HEK293 (cell line): ENCODE measurements around the gene TCHP.

Source experiments
- CTCF ChIA-PET: fragments of 350-600 bp; formaldehyde crosslinking; extraction: SDS; loops from one replicate; lab custom pipeline; 2021; ENCODE audit warnings: antibody characterized with exemption; lab: Yijun Ruan, JAX
- POLR2A ChIA-PET: fragments of 300-600 bp; formaldehyde crosslinking; extraction: SDS; loops from one replicate; lab custom pipeline; 2020; ENCODE audit warnings: antibody characterized with exemption, inconsistent platforms; lab: Yijun Ruan, JAX
- H3K27ac ChIP-seq: fragments of 200-500 bp; sonication (Bioruptor generic); 2 replicates; pipeline ENCODE4 v1.5.1; 2014; ENCODE audit warnings: low read depth, low read length, control low read depth, inconsistent platforms; ENCODE audit errors: extremely low read depth
- H3K36me3 ChIP-seq, 2 experiments: fragments of 200-500 bp in 1 of 2; sonication (Bioruptor generic) in 1 of 2; 1 replicate in 1 of 2; 2 replicates in 1 of 2; pipeline ENCODE4 v1.5.1; 2014 to 2017; ENCODE audit warnings: inconsistent platforms in 2 of 2, low read length in 2 of 2; ENCODE audit not compliant: control insufficient read depth in 2 of 2, insufficient read depth in 1 of 2
- H3K4me1 ChIP-seq: fragments of 200-500 bp; sonication (Bioruptor generic); 2 replicates; pipeline ENCODE4 v1.5.1; 2014; ENCODE audit warnings: mild to moderate bottlenecking, low read length, inconsistent platforms; ENCODE audit not compliant: control insufficient read depth, insufficient read depth
- H3K4me3 ChIP-seq: 2 replicates; pipeline ENCODE4 v1.5.1; 2011; ENCODE audit warnings: low read depth, mild to moderate bottlenecking, control low read depth, low read length, moderate library complexity
- H3K9me3 ChIP-seq: fragments of 200-500 bp; sonication (Bioruptor generic); 2 replicates; pipeline ENCODE4 v1.5.1; 2014; ENCODE audit warnings: low read depth, low read length, inconsistent platforms; ENCODE audit not compliant: control insufficient read depth, insufficient read depth
- HOXC10 ChIP-seq: sonication (generic); formaldehyde crosslinking; IDR thresholded peaks from 2 replicates; pipeline ENCODE4 v1.8.1; 2023; ENCODE audit warnings: mild to moderate bottlenecking, missing genetic modification reagents
- MEIS1 ChIP-seq: sonication (generic); formaldehyde crosslinking; IDR thresholded peaks from 2 replicates; pipeline ENCODE4 v1.8.1; 2022; ENCODE audit warnings: missing genetic modification reagents, mild to moderate bottlenecking, borderline replicate concordance
- PRDM10 ChIP-seq: fragments of 450-650 bp; formaldehyde crosslinking; IDR thresholded peaks from 2 replicates; pipeline ENCODE4 v1.5.1; 2016; ENCODE audit warnings: missing biosample characterization, missing genetic modification characterization
- PRDM4 ChIP-seq: fragments of 450-650 bp; formaldehyde crosslinking; IDR thresholded peaks from 2 replicates; pipeline ENCODE4 v1.5.1; 2017; ENCODE audit warnings: missing biosample characterization, missing genetic modification characterization
- ZBTB20 ChIP-seq: fragments of 450-650 bp; formaldehyde crosslinking; IDR thresholded peaks from 2 replicates; pipeline ENCODE4 v1.5.1; 2016; ENCODE audit warnings: missing biosample characterization, missing genetic modification characterization
- ZBTB21 ChIP-seq: fragments of 450-650 bp; formaldehyde crosslinking; IDR thresholded peaks from 2 replicates; pipeline ENCODE4 v1.5.1; 2017; ENCODE audit warnings: missing biosample characterization, missing genetic modification characterization
- ZBTB8A ChIP-seq: fragments of 450-650 bp; formaldehyde crosslinking; IDR thresholded peaks from 2 replicates; pipeline ENCODE4 v1.5.1; 2016; ENCODE audit warnings: missing biosample characterization, missing genetic modification characterization
- ZIC2 ChIP-seq: fragments of 450-650 bp; formaldehyde crosslinking; IDR thresholded peaks from 2 replicates; pipeline ENCODE4 v1.5.1; 2016; ENCODE audit warnings: missing biosample characterization, missing genetic modification characterization
- ZNF114 ChIP-seq: fragments of 450-650 bp; formaldehyde crosslinking; IDR thresholded peaks from 2 replicates; pipeline ENCODE4 v1.5.0; 2017; ENCODE audit warnings: missing biosample characterization, missing genetic modification characterization
- ZNF155 ChIP-seq: fragments of 450-650 bp; formaldehyde crosslinking; IDR thresholded peaks from 2 replicates; pipeline ENCODE4 v1.5.1; 2016; ENCODE audit warnings: missing biosample characterization, missing genetic modification characterization
- ZNF2 ChIP-seq: fragments of 450-650 bp; formaldehyde crosslinking; IDR thresholded peaks from 2 replicates; pipeline ENCODE4 v1.5.1; 2016; ENCODE audit warnings: missing biosample characterization, missing genetic modification characterization
- ZNF391 ChIP-seq: fragments of 450-650 bp; formaldehyde crosslinking; IDR thresholded peaks from 2 replicates; pipeline ENCODE4 v1.5.1; 2016; ENCODE audit warnings: low read depth, missing biosample characterization, missing genetic modification characterization, borderline replicate concordance
- ZNF416 ChIP-seq: fragments of 450-650 bp; formaldehyde crosslinking; IDR thresholded peaks from 2 replicates; pipeline ENCODE4 v1.5.1; 2016; ENCODE audit warnings: missing biosample characterization, missing genetic modification characterization
- ZNF449 ChIP-seq: fragments of 450-650 bp; formaldehyde crosslinking; IDR thresholded peaks from 2 replicates; pipeline ENCODE4 v1.5.1; 2017; ENCODE audit warnings: missing biosample characterization, mild to moderate bottlenecking, missing genetic modification characterization, moderate library complexity
- ZNF548 ChIP-seq: fragments of 450-650 bp; formaldehyde crosslinking; IDR thresholded peaks from 2 replicates; pipeline ENCODE4 v1.5.1; 2016; ENCODE audit warnings: missing biosample characterization, missing genetic modification characterization
- ZNF658 ChIP-seq: fragments of 450-650 bp; formaldehyde crosslinking; IDR thresholded peaks from 2 replicates; pipeline ENCODE4; 2016; ENCODE audit warnings: missing biosample characterization, missing genetic modification characterization
- ZNF701 ChIP-seq: fragments of 450-650 bp; formaldehyde crosslinking; IDR thresholded peaks from 2 replicates; pipeline ENCODE4 v1.5.1; 2016; ENCODE audit warnings: missing biosample characterization, missing genetic modification characterization

The TCHP gene

GRCh38 chr12:109863847-109864712 is 36.0 kb upstream of the TCHP start:
- Histone ChIP-seq H3K9me3 (no peaks in the 10 kb centered on the region), H3K4me1 (peaks cover 4% of the 10 kb centered on the region; the same call in 1 of the 2 replicates), H3K27ac (no peak overlapping the region), H3K4me3 (no peak overlapping the region), H3K36me3 (no peaks in the 10 kb centered on the region)
- TF ChIP-seq PRDM10: peak; percentile 53
- peak; percentile 59 for TF ChIP-seq ZBTB20 (tag by site-specific recombination)
- TF ChIP-seq ZNF548 (tag by site-specific recombination): no peak
- no peak for TF ChIP-seq ZNF416 (tag by site-specific recombination)
- TF ChIP-seq ZIC2 (tag by site-specific recombination): peak; percentile 37; the same call in 1 of the 2 replicates
- TF ChIP-seq ZNF449 (tag by site-specific recombination): peak; percentile 99
- TF ChIP-seq PRDM4 (tag by site-specific recombination): peak; percentile 66
- no peak for TF ChIP-seq ZNF2 (tag by site-specific recombination)
- peak; percentile 45; the same call in 1 of the 2 replicates for TF ChIP-seq ZBTB8A (tag by site-specific recombination)
- ChIA-PET CTCF (interaction anchor here (0.6 to 5.8 kb wide), 5 partner anchors 11 to 58 kb away, joined by 3 to 47 read pairs (median 4); no protein-coding TSS in a partner anchor), POLR2A (no interaction called here)

GRCh38 chr12:109864916-109865315 is 35.2 kb upstream of the TCHP start:
- Histone ChIP-seq H3K4me3 (no peak overlapping the region), H3K27ac (no peak overlapping the region), H3K4me1 (peaks cover 4% of the 10 kb centered on the region; the same call in 1 of the 2 replicates), H3K36me3 (no peaks in the 10 kb centered on the region), H3K9me3 (no peaks in the 10 kb centered on the region)
- TF ChIP-seq ZNF658 (tag by site-specific recombination) (no peak), ZNF701 (tag by site-specific recombination) (no peak), ZNF155 (no peak), ZNF114 (tag by site-specific recombination) (no peak), HOXC10 (no peak), MEIS1 (no peak), ZNF416 (tag by site-specific recombination) (no peak), ZNF391 (tag by site-specific recombination) (no peak), ZBTB21 (tag by site-specific recombination) (no peak)
- CTCF ChIA-PET: interaction anchor here (0.9 to 5.8 kb wide), 2 partner anchors 12 to 267 kb away, joined by 4 to 47 read pairs; no protein-coding TSS in a partner anchor
- POLR2A ChIA-PET: no interaction called here
